CD4-positive, alpha-beta T cell treated with Interferon gamma for 1 hour (primary cell): ENCODE data around the gene SPATA17.
"Not testable (repeated sequence)": the region's sequence is repeated elsewhere in the genome, so short reads cannot be mapped to it uniquely, and the experiment has no call there.

Experiments used
- DNase-seq: peaks from one replicate; pipeline ENCODE4 v3.0.0-alpha.2; 2020

Gene SPATA17, protein sequence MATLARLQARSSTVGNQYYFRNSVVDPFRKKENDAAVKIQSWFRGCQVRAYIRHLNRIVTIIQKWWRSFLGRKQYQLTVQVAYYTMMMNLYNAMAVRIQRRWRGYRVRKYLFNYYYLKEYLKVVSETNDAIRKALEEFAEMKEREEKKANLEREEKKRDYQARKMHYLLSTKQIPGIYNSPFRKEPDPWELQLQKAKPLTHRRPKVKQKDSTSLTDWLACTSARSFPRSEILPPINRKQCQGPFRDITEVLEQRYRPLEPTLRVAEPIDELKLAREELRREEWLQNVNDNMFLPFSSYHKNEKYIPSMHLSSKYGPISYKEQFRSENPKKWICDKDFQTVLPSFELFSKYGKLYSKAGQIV

DNA sequence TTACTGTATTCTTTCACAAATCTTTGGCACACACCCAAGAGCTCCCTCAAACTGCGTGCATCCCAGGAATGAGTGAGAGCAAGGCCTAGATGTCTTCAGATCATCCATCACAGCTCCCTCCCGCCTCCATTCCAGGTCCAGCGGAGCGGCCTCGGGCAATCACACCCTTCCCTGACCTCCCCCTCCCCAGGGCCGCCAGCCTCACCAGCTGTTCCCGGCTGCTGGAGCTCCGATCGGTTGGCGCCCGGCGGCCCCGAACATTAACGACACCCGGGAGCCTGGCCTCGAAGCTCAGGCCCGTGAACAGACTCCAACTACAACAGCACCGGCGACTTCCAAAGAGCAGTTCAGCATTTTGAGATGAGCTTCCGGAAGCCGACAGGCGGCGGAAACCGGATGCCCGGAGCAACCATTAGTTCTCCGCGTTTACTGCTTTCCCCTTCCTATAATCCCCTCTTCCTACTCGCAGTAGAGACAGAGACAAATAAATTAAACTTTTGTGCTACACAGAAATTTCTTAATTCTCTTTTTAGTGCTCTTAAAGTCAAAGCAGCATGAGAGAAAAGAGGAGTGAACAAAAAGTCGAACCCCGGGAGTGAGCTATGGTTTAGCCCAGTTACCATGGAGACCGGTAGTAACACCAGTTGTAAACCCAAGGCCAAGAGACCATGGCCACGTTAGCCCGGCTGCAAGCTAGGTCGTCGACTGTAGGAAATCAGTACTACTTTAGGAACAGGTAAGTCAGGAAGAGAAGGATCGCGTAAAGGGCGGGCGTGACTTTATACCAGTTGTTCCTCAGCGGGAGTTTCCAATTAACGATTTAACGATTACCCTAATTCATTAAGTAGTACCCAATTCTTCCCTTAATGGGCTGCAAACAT is at the start of gene SPATA17, which contains the start of gene GPATCH2:
Gene SPATA17, plus strand, starts transcription at position 634 of the 881 bp plus-strand sequence. Its CDS starts 35 bp downstream, at position 669.
Gene GPATCH2, minus strand, starts transcription at position 380 of the 881 bp plus-strand sequence. Its CDS starts 119 bp downstream, at position 261.
- peak; percentile 83 for DNase-seq

DNA sequence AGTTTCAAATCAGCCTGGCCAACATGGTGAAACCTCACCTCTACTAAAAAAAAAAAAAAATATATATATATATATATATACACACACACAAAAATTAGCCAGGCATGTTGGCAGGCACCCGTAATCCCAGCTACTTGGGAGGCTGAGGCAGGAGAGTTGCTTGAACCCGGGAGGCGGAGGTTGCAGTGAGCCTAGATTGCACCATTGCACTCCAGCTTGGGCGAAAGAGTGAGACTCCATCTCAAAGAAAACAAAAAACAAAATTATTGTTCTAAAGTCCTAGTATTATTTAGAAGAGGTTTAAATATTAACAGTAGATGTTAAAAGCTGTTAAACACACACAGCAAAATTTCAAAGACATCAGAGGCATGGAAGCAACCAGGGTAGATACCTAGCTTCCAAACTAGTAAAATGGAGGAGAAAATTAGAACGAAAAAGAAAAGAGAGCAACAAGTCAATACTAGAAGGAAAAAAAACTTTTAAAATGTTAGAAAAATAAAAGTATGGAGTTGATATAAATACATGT is 46.8 kb upstream of the SPATA17 start:
- DNase-seq, result not testable (repeated sequence)

DNA sequence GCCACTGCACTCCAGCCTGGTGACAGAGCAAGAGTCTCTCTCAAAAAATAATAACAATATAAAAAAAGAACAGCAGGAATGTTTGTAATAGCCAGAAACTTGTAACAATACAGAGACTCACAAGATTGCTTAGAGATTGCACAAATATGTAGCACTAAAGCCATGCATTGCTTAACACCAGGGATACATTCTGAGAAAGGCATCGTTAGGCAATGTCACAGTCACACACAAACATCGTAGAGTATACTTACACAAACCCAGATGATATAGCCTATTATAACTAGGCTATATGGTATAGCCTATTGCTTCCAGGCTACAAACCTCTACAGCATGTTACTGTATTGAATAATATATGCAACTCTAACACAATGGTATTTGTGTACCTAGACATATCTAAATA is 45.6 kb upstream of the SPATA17 start:
- DNase-seq, result no peak

DNA sequence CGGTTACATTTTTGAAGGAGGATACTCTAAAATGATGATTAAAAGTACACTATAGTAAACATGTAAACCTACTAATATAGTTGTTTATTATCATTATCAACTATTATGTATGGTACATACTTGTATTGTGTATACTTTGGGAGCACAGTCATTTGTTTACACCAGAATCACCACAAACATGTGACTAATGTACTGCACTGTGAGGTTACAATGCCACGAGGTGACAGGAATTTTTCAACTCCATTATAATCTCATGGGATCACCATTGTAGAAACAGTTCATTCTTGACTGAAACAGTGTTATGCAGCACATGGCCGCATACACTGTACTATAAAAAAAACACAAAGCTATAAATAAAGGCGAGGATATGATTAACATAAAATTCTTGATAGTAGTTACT is 44.6 kb upstream of the SPATA17 start:
- DNase-seq, result no peak

DNA sequence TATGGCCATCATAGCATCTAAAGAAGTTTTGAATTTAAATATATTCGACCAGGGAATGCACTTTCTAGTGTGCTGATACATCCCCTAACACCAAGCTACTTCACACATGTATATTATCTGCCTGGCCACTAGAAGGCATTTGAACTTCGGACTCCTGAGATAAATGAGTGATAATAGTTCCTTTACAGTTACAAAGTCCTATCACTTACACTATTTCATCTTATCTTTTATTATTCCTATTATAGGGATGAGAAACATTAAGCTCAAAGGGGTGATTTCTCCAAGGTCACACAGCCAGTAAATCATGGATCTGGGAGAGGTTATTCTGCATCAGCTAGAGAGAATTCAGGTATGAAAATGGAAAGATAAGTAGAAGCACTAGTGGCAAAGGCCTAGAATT is 40.5 kb upstream of the SPATA17 start:
- no peak for DNase-seq

DNA sequence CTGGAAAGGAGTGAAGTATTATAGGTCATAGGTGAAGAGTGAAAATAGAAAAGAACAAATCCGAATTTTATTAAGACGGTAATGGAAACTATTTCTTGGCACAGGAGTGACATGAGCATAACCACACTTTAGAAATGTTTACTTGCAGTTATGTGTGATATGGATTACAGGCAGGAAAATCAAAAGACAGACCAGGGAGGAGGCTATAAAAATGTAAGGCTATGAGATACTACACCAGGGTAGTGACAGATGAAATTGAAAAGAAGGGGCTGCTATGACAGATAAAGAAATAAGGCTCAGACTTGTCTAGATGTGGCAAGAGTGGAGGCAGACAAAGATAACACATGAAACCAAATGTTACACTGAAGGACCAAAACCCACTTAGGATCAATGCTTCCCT is 32.0 kb upstream of the SPATA17 start:
- no peak for DNase-seq

DNA sequence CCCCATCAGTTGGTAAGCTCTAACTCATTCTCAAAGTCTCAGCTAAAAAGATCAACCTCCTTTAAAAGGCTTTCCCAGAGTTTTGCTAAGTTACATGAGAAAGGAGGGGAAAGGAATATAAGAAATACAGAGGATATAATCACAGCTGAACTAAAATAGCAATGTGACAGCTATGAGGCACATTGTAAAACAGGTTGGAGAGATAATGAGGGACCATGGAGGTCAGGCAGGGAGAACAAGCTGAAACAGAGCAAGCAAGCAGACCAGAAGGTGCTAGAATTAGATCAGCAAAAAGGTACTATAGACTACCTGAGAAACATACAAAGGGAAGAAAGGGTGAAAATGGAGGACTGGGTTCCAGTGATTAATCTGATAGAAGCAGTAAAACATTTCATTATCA is 28.8 kb upstream of the SPATA17 start:
- DNase-seq, result no peak

DNA sequence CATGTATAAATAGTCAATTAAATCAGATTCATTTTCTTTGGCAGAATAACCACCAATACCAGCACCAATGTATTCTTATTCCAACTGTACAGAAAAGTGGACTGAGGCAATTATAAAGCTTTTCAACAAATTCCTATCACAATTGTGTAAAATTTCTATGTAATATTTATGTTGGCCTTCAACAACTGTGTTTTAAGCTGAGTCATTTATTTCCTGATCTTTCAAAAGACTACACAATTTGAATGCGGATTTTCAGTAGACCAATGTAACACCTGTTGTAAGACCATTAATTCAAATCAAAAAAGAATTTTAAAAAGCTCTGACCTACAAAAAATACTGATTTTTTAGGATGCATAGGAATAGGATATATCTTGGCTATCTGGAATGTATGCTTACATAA is 25.8 kb upstream of the SPATA17 start:
- no peak for DNase-seq

DNA sequence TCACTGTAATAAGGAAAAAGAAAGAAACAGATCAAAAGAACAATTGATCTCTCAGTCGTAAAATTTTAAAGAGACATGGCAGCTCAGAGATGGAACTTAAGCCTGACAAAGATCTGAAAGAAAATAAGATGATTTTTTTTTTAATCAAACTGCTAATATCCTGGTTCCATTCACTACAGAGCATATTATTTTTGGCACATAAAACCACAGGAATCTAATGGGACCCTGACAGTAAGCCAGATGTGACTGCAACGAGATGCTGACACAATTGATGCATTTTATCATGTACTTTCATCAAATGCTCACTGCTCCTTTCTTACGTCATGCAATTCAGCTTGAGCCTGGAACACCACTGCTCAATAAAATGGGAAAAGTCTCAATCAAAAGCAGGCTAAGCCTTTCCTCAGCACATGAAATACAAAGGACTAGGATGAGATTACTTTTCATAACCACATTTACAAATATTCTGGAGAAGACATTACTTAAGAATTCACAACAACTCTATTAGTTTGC is 16.9 kb upstream of the SPATA17 start:
- no peak for DNase-seq

DNA sequence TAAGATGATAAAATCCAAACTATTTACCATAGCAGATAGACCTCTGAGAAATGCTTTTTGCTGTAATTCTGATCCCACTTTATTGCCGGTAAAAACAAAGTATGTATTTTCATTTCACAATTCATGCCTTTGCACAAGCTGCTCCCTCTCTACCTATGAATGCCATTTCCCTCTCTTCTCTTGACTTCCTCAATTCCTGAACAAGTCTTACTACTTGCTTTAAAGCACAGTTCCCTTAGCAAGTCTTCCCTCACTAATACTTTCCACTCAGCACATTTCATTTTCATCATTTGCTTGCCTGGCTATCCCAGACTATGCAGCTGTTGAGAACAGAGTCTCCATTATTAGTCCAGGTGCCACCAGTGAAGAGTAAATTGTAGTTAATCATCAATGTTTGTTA is 14.0 kb upstream of the SPATA17 start:
- DNase-seq, result no peak

DNA sequence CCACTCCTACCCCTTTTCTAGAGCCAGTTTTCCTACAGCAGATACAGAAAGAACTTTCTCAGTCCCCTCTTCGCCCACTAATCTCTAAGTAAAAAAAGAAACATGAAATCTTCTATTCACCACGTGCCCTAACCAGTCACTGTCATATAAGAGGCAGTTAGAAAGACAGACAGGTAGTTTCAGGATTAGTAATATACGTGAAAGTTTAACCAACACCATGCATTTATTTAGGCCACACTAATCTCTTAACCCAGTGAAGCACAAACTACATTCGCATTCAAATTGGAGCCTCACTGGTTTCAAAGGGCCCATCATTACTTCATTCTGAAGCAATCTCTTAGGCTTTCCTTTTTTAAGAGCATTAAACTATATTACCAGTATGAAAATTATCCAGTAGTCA is 10.3 kb upstream of the SPATA17 start:
- DNase-seq, result no peak

DNA sequence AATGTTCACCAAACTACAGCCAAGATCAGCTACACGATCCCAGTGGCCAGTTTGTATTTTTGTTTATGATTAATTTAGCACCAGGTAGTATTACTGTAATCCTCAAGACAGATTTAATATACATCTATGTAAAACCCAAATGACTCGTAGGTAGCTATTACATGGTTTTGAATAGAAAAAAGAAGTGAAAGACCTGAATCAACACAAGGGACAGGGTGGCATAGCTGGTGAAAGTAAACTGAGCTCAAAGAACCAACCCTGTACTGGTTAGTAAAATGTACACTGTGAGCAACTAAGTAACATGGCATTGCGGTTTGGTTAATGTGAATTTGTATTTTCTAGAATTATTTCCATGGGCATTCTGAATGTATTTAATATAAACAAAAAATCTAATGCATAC is 9.1 kb upstream of the SPATA17 start:
- no peak for DNase-seq

DNA sequence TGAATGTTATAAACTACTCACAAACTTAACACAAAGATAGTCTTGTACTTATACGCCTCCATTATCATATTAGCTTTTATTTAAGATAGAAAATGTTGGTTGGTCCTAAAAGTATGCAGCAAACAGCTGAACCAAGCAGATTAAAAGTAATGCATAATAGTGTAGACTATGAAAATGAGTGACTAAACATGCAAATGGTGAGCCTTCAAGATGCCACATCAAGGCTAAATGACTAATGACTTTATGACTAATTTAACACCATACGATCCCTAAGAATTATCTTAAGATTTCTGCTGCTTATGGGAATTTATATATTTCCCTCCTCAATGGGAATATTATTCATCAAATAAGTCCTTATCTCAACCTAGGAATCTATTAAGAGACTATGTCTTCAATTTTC is 4.8 kb upstream of the SPATA17 start:
- no peak for DNase-seq

DNA sequence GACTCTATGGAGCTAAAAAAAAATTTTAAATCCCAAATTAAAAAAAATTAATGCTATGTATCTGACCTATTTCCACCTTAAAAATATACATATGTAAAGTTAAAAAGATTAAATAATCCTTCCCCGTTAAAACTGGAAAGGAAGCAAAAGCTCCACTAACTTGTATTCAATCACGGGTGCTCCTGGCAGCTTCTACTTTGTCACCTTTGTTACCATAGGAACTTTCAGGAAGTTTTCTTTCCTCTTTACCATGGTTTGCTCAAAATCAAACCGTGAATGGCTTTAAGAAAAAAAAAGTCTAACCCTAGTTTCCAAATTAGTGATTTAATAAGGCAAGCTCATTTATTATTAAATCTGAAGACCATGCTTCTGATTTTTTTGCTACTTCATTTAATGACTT is 3.7 kb upstream of the SPATA17 start:
- no peak for DNase-seq

DNA sequence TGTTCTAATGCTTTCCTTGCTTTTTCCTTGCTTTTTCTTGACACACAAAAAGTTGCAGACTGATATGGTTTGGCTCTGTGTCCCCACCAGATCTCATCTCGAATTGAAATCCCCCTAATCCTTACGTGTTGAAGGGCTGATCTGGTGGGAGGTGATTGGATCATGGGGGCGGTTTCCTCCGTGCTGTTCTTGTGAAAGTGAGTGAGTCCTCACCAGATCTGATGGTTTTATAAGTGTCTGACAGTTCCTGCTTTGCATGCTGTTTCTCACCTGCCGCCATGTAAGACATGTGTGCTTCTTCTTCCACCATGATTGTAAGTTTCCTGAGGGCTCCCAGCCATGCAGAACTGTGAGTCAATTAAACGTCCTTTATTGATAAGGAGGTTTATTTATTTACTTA is 11.3 kb downstream of the SPATA17 start:
- no peak for DNase-seq

DNA sequence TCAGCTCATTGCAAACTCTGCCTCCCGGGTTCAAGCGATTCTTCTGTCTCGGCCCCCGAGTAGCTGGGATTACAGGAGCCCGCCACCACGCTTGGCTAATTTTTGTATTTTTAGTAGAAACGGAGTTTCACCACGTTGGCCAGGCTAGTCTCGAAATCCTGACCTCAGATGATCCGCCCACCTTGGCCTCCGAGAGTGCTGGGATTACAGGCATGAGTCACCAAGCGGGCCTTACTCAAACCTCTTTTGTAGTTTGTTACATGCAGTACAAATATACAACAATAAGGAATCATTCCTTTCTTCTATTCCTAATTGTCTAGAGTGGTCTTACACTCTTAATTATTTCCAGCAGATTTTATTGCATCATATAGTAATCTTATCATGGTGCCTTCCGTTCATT is 16.6 kb downstream of the SPATA17 start:
- no peak for DNase-seq

DNA sequence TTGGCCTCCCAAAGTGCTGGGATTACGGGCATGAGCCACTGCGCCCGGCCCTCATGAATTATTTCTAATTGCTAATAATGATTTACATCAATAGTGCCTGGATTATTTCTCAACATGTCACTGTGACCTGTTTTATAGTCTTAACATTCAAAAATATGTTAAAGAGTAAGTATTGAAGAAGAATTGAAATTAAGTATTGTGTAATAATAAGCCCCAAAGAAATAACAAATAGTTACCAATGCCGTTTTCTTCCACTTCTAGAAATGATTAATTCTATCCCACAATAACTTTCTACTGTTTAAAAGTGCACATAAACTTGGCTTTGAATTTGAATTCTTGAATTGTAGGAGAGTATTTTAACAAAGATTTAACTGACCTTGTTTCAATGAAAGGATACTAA is 19.5 kb downstream of the SPATA17 start:
- no peak for DNase-seq

DNA sequence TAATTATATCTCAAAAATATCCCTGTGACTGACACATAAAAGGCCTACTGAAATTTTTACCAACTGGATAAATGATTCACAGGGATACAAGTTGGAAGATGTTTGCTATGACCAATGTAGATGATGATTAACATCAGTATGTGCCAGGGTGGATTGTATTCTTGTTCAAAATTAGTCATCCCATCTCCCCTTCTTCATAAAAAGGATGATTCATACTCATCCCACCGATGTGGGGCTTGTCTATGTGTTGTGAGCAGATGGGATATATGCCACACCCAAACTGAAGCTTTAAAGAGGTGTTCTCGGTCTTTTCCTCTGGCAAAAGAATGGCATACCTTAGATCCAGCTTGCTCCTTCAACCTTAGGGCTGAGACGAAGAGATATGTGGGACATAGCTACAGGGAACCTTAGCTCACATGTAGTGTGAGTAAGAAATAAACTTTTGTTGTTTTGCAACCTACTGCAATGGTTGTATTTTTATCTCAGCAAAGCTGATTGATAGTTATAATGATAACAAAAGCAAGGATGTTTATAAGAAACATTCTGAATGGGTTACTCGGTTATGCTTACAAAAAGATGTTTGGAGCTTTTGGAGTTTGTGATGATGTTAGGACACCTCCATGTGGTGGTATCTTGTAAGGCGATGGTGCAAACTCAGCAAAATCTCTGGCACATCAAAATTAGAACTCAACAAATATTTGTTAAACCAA is 29.4 kb downstream of the SPATA17 start:
- no peak for DNase-seq

DNA sequence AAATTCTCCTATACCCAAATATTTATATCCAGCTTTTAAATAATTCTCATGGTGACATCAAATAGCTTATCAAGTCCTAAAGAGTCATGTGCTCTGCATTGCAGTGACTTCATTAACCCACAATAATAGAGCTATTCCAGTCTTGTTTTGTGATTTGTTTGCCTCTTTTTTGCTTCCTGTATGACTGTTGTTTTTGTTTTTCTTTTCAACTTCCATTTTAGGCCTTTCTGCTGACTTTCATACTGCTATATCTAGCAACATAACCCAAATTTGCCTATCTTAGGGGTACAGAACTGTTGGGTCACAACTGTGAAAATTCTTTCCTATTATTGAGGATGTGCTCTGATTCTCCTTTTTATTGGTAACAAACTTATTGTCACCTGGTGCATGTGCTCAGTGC is 30.3 kb downstream of the SPATA17 start:
- DNase-seq, result no peak

DNA sequence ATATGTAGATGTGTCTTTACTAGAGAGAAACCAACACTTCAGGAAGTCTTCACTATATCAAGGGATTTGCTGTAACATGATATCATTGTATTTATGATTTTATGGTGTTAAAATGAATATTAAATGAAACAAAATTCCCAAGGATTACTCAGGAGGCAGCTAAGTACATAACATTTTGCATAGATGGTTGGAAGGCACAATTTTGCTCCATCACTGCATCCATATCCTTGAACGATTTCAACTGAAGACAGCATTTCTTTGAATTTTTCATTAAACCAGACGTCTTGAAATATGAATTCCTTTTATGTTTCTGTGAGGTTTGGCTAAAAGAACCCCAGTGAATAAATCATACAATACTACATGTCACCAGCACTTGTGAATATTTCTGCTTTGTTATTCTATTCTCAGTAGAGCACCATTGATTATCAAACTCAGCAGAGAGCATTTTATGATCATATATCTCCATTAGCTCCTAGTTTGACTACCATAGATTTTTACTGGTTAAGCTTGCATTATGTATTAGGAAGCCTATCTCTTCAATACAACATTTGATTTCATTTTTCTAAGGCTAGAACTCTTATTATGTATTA is 37.3 kb downstream of the SPATA17 start:
- DNase-seq, result no peak

DNA sequence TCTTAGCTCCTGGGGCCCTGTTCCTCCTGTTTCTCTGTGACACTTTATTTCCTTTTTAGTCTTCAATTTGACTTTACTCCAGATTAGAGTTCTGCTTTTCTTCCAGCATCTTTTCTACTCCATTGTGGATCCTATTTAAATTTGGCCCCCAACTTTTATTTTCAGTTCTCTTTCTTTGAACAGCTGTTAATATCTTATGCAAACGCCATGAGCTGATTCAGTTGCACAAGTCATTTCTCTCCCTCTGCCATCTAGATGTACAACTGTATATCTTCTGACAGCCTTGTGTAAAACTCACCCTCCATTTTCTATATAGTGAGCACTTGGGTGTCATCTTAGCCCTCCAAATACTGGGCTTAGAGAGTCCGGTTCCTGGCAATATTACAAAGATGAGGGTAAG is 42.2 kb downstream of the SPATA17 start:
- DNase-seq, result no peak

DNA sequence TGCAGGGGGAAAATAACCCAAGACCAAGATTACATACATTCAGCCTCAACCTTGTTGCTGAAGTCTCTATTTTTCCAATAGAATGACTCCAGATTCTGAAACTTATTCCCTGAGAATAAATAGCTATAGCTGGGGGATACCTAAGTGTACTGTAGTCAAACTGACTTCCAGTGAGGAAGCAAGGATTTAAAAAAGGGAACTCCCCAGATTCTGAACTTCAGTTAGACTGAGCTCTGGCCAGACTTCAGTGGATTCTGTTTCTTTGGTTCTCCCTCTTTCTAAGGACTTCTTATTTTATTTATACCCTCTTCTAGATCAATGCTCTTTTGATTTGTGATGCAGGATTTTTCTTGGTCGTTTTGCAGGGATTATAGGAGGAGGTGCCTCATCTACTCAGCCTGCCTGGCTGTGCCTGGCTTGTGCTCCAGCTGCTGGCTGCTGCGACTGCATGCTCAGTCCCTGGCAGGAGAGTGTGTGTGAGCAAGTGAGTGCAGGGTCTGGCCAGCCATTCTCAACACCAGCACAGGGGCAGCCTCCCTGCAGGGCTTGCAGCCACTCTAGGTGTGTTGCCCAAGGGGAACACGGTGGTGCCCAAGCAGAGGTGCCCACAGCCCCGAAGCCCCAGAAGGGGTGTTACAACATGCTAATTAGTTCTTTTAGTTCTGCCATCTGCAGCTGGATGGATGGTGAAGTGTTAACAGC is 43.0 kb downstream of the SPATA17 start:
- DNase-seq, result no peak
